ENCODE measurements around the gene CACNB1. TPM values are rescaled to one million over a fixed set of nuclear protein-coding genes. Genes with fewer than 3 reads are reported as not detected.

CACNB1 gene
- total and polyA plus RNA-seq, 2 donors = 7.4 to 9.1 TPM

- WGBS = 44% methylated on average over 11 of the region's 11 CpGs
- Histone ChIP-seq H3K4me3 (ENCODE audit: low read depth, low read length) (peak overlapping the region; percentile 75), H3K36me3 (ENCODE audit: insufficient read depth) (peaks cover 9% of the 10 kb centered on the region), H3K4me1 (ENCODE audit: insufficient read depth) (no peaks in the 10 kb centered on the region), H3K27ac (ENCODE audit: low read depth) (no peak overlapping the region)
- no peak for DNase-seq (ENCODE audit: extremely low spot score)
Measured at GRCh38 chr17:39200957-39201510, 3.6 kb upstream of the CACNB1 start.

GRCh38 chr17:39200070-39200879, 2.8 kb upstream of the CACNB1 start, which contains the start of gene RPL19:
Gene RPL19, plus strand, starts transcription at chr17:39200283. Its CDS starts 62 bp downstream, at chr17:39200345.
- Histone ChIP-seq H3K4me1 (ENCODE audit: insufficient read depth) (no peaks in the 10 kb centered on the region), H3K27ac (ENCODE audit: low read depth) (peak within 1 kb of the TSS; percentile 90), H3K4me3 (ENCODE audit: low read depth, low read length) (peak within 1 kb of the TSS; percentile 75), H3K36me3 (ENCODE audit: insufficient read depth) (peaks cover 9% of the 10 kb centered on the region)
- WGBS = under 1% methylated on average over 52 of the region's 52 CpGs
- no peak for DNase-seq (ENCODE audit: extremely low spot score)

GRCh38 chr17:39199820-39200069, 2.3 kb upstream of the CACNB1 start:
- Histone ChIP-seq H3K4me3 (ENCODE audit: low read depth, low read length) (peak overlapping the region; percentile 75), H3K36me3 (ENCODE audit: insufficient read depth) (peaks cover 9% of the 10 kb centered on the region), H3K27ac (ENCODE audit: low read depth) (no peak overlapping the region), H3K4me1 (ENCODE audit: insufficient read depth) (no peaks in the 10 kb centered on the region)
- WGBS = under 1% methylated on average over 10 of the region's 10 CpGs
- DNase-seq (ENCODE audit: extremely low spot score) = peak; percentile 92

- Histone ChIP-seq H3K27ac (ENCODE audit: low read depth) (no peak overlapping the region), H3K4me3 (ENCODE audit: low read depth, low read length) (no peak overlapping the region), H3K4me1 (ENCODE audit: insufficient read depth) (no peaks in the 10 kb centered on the region), H3K36me3 (ENCODE audit: insufficient read depth) (peaks cover 5% of the 10 kb centered on the region)
- WGBS = 68% methylated on average over 4 of the region's 4 CpGs
- DNase-seq (ENCODE audit: extremely low spot score) = no peak
Measured at GRCh38 chr17:39198186-39198566, 707 bp upstream of the CACNB1 start.

- peak overlapping the region; percentile 33 for H3K27ac ChIP-seq (ENCODE audit: low read depth)
- H3K4me1 ChIP-seq (ENCODE audit: insufficient read depth) = no peaks in the 10 kb centered on the region
- no peaks in the 10 kb centered on the region for H3K36me3 ChIP-seq (ENCODE audit: insufficient read depth)
- 1% methylated on average over 30 of the region's 30 CpGs for WGBS
- DNase-seq (ENCODE audit: extremely low spot score) = no peak
- H3K4me3 ChIP-seq (ENCODE audit: low read depth, low read length) = peak overlapping the region; percentile 84
Measured at GRCh38 chr17:39196808-39197291, 619 bp downstream of the CACNB1 start.

GRCh38 chr17:39196241-39196807, 1.1 kb downstream of the CACNB1 start:
- no peak for DNase-seq (ENCODE audit: extremely low spot score)
- H3K4me1 ChIP-seq (ENCODE audit: insufficient read depth) = no peaks in the 10 kb centered on the region

GRCh38 chr17:39195568-39196160, 1.8 kb downstream of the CACNB1 start:
- Histone ChIP-seq H3K27ac (ENCODE audit: low read depth) (peak overlapping the region; percentile 51), H3K4me1 (ENCODE audit: insufficient read depth) (no peaks in the 10 kb centered on the region), H3K36me3 (ENCODE audit: insufficient read depth) (peaks cover 5% of the 10 kb centered on the region), H3K4me3 (ENCODE audit: low read depth, low read length) (no peak overlapping the region)
- 76% methylated on average over 8 of the region's 8 CpGs for WGBS
- DNase-seq (ENCODE audit: extremely low spot score) = no peak

More at GRCh38 chr17:39196241-39196807, 1.1 kb downstream of the CACNB1 start:
- peak overlapping the region; percentile 84 for H3K4me3 ChIP-seq (ENCODE audit: low read depth, low read length)
- H3K27ac ChIP-seq (ENCODE audit: low read depth) = no peak overlapping the region
- H3K36me3 ChIP-seq (ENCODE audit: insufficient read depth) = peaks cover 4% of the 10 kb centered on the region
- whole genome bisulfite sequencing = 24% methylated on average over 8 of the region's 8 CpGs

- H3K27ac ChIP-seq (ENCODE audit: low read depth) = no peak overlapping the region
- no peaks in the 10 kb centered on the region for H3K4me1 ChIP-seq (ENCODE audit: insufficient read depth)
- WGBS = 65% methylated on average over 10 of the region's 10 CpGs
- no peak overlapping the region for H3K4me3 ChIP-seq (ENCODE audit: low read depth, low read length)
- peaks cover 5% of the 10 kb centered on the region for H3K36me3 ChIP-seq (ENCODE audit: insufficient read depth)
- no peak for DNase-seq (ENCODE audit: extremely low spot score)
Measured at GRCh38 chr17:39194985-39195524, 2.4 kb downstream of the CACNB1 start.

- Histone ChIP-seq H3K36me3 (ENCODE audit: insufficient read depth) (peaks cover 5% of the 10 kb centered on the region), H3K27ac (ENCODE audit: low read depth) (no peak overlapping the region), H3K4me3 (ENCODE audit: low read depth, low read length) (no peak overlapping the region), H3K4me1 (ENCODE audit: insufficient read depth) (no peaks in the 10 kb centered on the region)
- 51% methylated on average over 20 of the region's 20 CpGs for WGBS
- no peak for DNase-seq (ENCODE audit: extremely low spot score)
Measured at GRCh38 chr17:39194089-39194984, 3.1 kb downstream of the CACNB1 start.

- Histone ChIP-seq H3K4me1 (ENCODE audit: insufficient read depth) (no peaks in the 10 kb centered on the region), H3K4me3 (ENCODE audit: low read depth, low read length) (no peak overlapping the region)
Measured at GRCh38 chr17:39193346-39193745, 4.1 kb downstream of the CACNB1 start.

GRCh38 chr17:39192901-39193300, 4.6 kb downstream of the CACNB1 start:
- Histone ChIP-seq H3K36me3 (ENCODE audit: insufficient read depth) (peaks cover 5% of the 10 kb centered on the region), H3K4me3 (ENCODE audit: low read depth, low read length) (no peak overlapping the region), H3K4me1 (ENCODE audit: insufficient read depth) (no peaks in the 10 kb centered on the region), H3K27ac (ENCODE audit: low read depth) (no peak overlapping the region)
- WGBS = 95% methylated on average over 16 of the region's 16 CpGs
- no peak for DNase-seq (ENCODE audit: extremely low spot score)

More at GRCh38 chr17:39193346-39193745, 4.1 kb downstream of the CACNB1 start:
- H3K36me3 ChIP-seq (ENCODE audit: insufficient read depth) = peaks cover 5% of the 10 kb centered on the region
- no peak overlapping the region for H3K27ac ChIP-seq (ENCODE audit: low read depth)
- WGBS = 81% methylated on average over 10 of the region's 10 CpGs
- DNase-seq (ENCODE audit: extremely low spot score) = no peak

- Histone ChIP-seq H3K27ac (ENCODE audit: low read depth) (no peak overlapping the region), H3K36me3 (ENCODE audit: insufficient read depth) (peaks cover 5% of the 10 kb centered on the region), H3K4me3 (ENCODE audit: low read depth, low read length) (no peak overlapping the region), H3K4me1 (ENCODE audit: insufficient read depth) (no peaks in the 10 kb centered on the region)
- no peak for DNase-seq (ENCODE audit: extremely low spot score)
- 90% methylated on average over 9 of the region's 9 CpGs for WGBS
Measured at GRCh38 chr17:39191750-39192510, 5.5 kb downstream of the CACNB1 start.

All from urinary bladder (tissue), 4 donors.